Amniotic stem cell (primary cell): Measurements from ENCODE around the gene SEMA3C.

Experiments
- DNase-seq: peaks from one replicate; lab custom pipeline; 2025; lab: John Stamatoyannopoulos, UW

SEMA3C gene

GRCh38 chr7:80848841-80849240, 70.0 kb downstream of the SEMA3C start:
- DNase-seq: no peak

- no peak for DNase-seq
Observed at GRCh38 chr7:80847895-80848294, 71.0 kb downstream of the SEMA3C start.

GRCh38 chr7:80847027-80847426, 71.8 kb downstream of the SEMA3C start:
- no peak for DNase-seq

GRCh38 chr7:80844916-80845315, 73.9 kb downstream of the SEMA3C start:
- no peak for DNase-seq

- DNase-seq: no peak
Observed at GRCh38 chr7:80843018-80843677, 75.7 kb downstream of the SEMA3C start.

- DNase-seq: no peak
Observed at GRCh38 chr7:80842022-80842790, 76.6 kb downstream of the SEMA3C start.

- no peak for DNase-seq
Observed at GRCh38 chr7:80841423-80841955, 77.4 kb downstream of the SEMA3C start.

- no peak for DNase-seq
Observed at GRCh38 chr7:80840681-80841080, 78.2 kb downstream of the SEMA3C start.

GRCh38 chr7:80839855-80840254, 79.0 kb downstream of the SEMA3C start:
- DNase-seq: no peak

- DNase-seq: no peak
Observed at GRCh38 chr7:80838643-80839042, 80.2 kb downstream of the SEMA3C start.

GRCh38 chr7:80837345-80837744, 81.5 kb downstream of the SEMA3C start:
- DNase-seq: no peak

- no peak for DNase-seq
Observed at GRCh38 chr7:80835251-80835650, 83.6 kb downstream of the SEMA3C start.

- no peak for DNase-seq
Observed at GRCh38 chr7:80833289-80834268, 85.3 kb downstream of the SEMA3C start.

- no peak for DNase-seq
Observed at GRCh38 chr7:80832006-80832405, 86.8 kb downstream of the SEMA3C start.

- no peak for DNase-seq
Observed at GRCh38 chr7:80830584-80831285, 88.1 kb downstream of the SEMA3C start.

GRCh38 chr7:80830010-80830409, 88.8 kb downstream of the SEMA3C start:
- DNase-seq: no peak

- no peak for DNase-seq
Observed at GRCh38 chr7:80829527-80829926, 89.3 kb downstream of the SEMA3C start.

GRCh38 chr7:80827239-80827633, 91.6 kb downstream of the SEMA3C start:
- DNase-seq: no peak

- DNase-seq: no peak
Observed at GRCh38 chr7:80826520-80827238, 92.2 kb downstream of the SEMA3C start.

GRCh38 chr7:80825499-80825898, 93.4 kb downstream of the SEMA3C start:
- no peak for DNase-seq

- no peak for DNase-seq
Observed at GRCh38 chr7:80824253-80824652, 94.6 kb downstream of the SEMA3C start.
